Raji (cell line): ENCODE measurements around the gene PI4KB.
A peak's percentile ranks its signal among the peaks of the same experiment; 100 is the strongest.

Experiments used
- POLR2A ChIP-seq: IDR thresholded peaks from 2 replicates; pipeline ENCODE4 v1.6.1; 2011; ENCODE audit warnings: low read depth, low read length, control low read depth; ENCODE audit not compliant: insufficient read depth

PI4KB gene

GRCh38 chr1:151292207-151293030, 34.8 kb downstream of the PI4KB start:
- no peak for TF ChIP-seq POLR2A

- TF ChIP-seq POLR2A: no peak
Measured at GRCh38 chr1:151290709-151291303, 36.4 kb downstream of the PI4KB start.

GRCh38 chr1:151289991-151290708, 37.1 kb downstream of the PI4KB start:
- no peak for TF ChIP-seq POLR2A

GRCh38 chr1:151289080-151289935, 37.9 kb downstream of the PI4KB start:
- no peak for TF ChIP-seq POLR2A

GRCh38 chr1:151288502-151288901, 38.7 kb downstream of the PI4KB start:
- TF ChIP-seq POLR2A: no peak

GRCh38 chr1:151287767-151288500, 39.3 kb downstream of the PI4KB start:
- TF ChIP-seq POLR2A: no peak

GRCh38 chr1:151287341-151287699, 39.9 kb downstream of the PI4KB start:
- no peak for TF ChIP-seq POLR2A

GRCh38 chr1:151286619-151287340, 40.4 kb downstream of the PI4KB start:
- no peak for TF ChIP-seq POLR2A

- no peak for TF ChIP-seq POLR2A
Measured at GRCh38 chr1:151284013-151284577, 43.1 kb downstream of the PI4KB start.

- no peak for TF ChIP-seq POLR2A
Measured at GRCh38 chr1:151282883-151283725, 44.1 kb downstream of the PI4KB start.

- TF ChIP-seq POLR2A: peak; percentile 54
Measured at GRCh38 chr1:151281969-151282882, 45.0 kb downstream of the PI4KB start, which contains the start of gene ZNF687. TSS of gene ZNF687 (plus strand) at chr1:151282299. CDS start at chr1:151286292, 3,993 bp downstream.
